ENCODE measurements around the gene BDH2.
A peak's percentile ranks its signal among the peaks of the same experiment; 100 is the strongest.

Gene BDH2

GRCh38 chr4:103086551-103086950 lies 13.1 kb downstream of the BDH2 start:
- Histone ChIP-seq H3K27me3 (ENCODE audit: control insufficient read depth in 5 of 5, insufficient read depth in 4 of 5, low read length in 5 of 5) (no peaks in the 10 kb centered on the region), H3K36me3 (ENCODE audit: control insufficient read depth in 5 of 5, insufficient read depth in 5 of 5, low read length in 5 of 5) (peaks cover 48 to 69% (median 58%) of the 10 kb centered on the region in 5 donors)

GRCh38 chr4:103085555-103086196 lies 14.0 kb downstream of the BDH2 start:
- Histone ChIP-seq H3K4me3 (ENCODE audit: low read depth in 1 of 5, low read length in 5 of 5) (no peak overlapping the region), H3K27ac (ENCODE audit: low read depth, low read length) (no peak overlapping the region), H3K9ac (ENCODE audit: low read length in 5 of 5) (no peak overlapping the region), H3K4me1 (ENCODE audit: control insufficient read depth in 5 of 5, insufficient read depth in 5 of 5, low read length in 5 of 5) (no peaks in the 10 kb centered on the region), H3K9me3 (ENCODE audit: control insufficient read depth in 5 of 5, low read length in 5 of 5) (no peaks in the 10 kb centered on the region), H3K27me3 (ENCODE audit: control insufficient read depth in 5 of 5, insufficient read depth in 4 of 5, low read length in 5 of 5) (no peaks in the 10 kb centered on the region), H3K36me3 (ENCODE audit: control insufficient read depth in 5 of 5, insufficient read depth in 5 of 5, low read length in 5 of 5) (peaks cover 47 to 67% (median 57%) of the 10 kb centered on the region in 5 donors)

More at GRCh38 chr4:103086551-103086950, 13.1 kb downstream of the BDH2 start:
- Histone ChIP-seq H3K9ac (ENCODE audit: low read length in 5 of 5) (no peak overlapping the region), H3K27ac (ENCODE audit: low read depth, low read length) (no peak overlapping the region), H3K4me3 (ENCODE audit: low read depth in 1 of 5, low read length in 5 of 5) (no peak overlapping the region), H3K9me3 (ENCODE audit: control insufficient read depth in 5 of 5, low read length in 5 of 5) (no peaks in the 10 kb centered on the region), H3K4me1 (ENCODE audit: control insufficient read depth in 5 of 5, insufficient read depth in 5 of 5, low read length in 5 of 5) (no peaks in the 10 kb centered on the region)

GRCh38 chr4:103079621-103080020 lies 20.0 kb downstream of the BDH2 start:
- H3K36me3 ChIP-seq (ENCODE audit: control insufficient read depth in 5 of 5, insufficient read depth in 5 of 5, low read length in 5 of 5), result peaks cover 8 to 21% (median 13%) of the 10 kb centered on the region in 5 donors
- H3K9me3 ChIP-seq (ENCODE audit: control insufficient read depth in 5 of 5, low read length in 5 of 5), result no peaks in the 10 kb centered on the region
- no peak overlapping the region for H3K27ac ChIP-seq (ENCODE audit: low read depth, low read length)
- no peak overlapping the region for H3K9ac ChIP-seq (ENCODE audit: low read length in 5 of 5)
- no peaks in the 10 kb centered on the region for H3K27me3 ChIP-seq (ENCODE audit: control insufficient read depth in 5 of 5, insufficient read depth in 4 of 5, low read length in 5 of 5)
- H3K4me1 ChIP-seq (ENCODE audit: control insufficient read depth in 5 of 5, insufficient read depth in 5 of 5, low read length in 5 of 5), result peaks cover 0 to 17% (median 16%) of the 10 kb centered on the region in 5 donors
- H3K4me3 ChIP-seq (ENCODE audit: low read depth in 1 of 5, low read length in 5 of 5), result no peak overlapping the region

GRCh38 chr4:103076747-103077347 lies 22.8 kb downstream of the BDH2 start, which contains the start of gene SLC9B2:
TSS of gene SLC9B2 (minus strand) at chr4:103076761. CDS start at chr4:103067550, 9,211 bp downstream.
- Histone ChIP-seq H3K27me3 (ENCODE audit: control insufficient read depth in 5 of 5, insufficient read depth in 4 of 5, low read length in 5 of 5) (no peaks in the 10 kb centered on the region), H3K36me3 (ENCODE audit: control insufficient read depth in 5 of 5, insufficient read depth in 5 of 5, low read length in 5 of 5) (peaks cover under 1 to 18% (median 10%) of the 10 kb centered on the region in 5 donors), H3K9me3 (ENCODE audit: control insufficient read depth in 5 of 5, low read length in 5 of 5) (no peaks in the 10 kb centered on the region), H3K4me3 (ENCODE audit: low read depth in 1 of 5, low read length in 5 of 5) (peak within 1 kb of the TSS; percentile 70 to 88 (median 82)), H3K9ac (ENCODE audit: low read length in 5 of 5) (peak within 1 kb of the TSS; percentile 69 to 93 (median 83)), H3K27ac (ENCODE audit: low read depth, low read length) (peak within 1 kb of the TSS; percentile 85), H3K4me1 (ENCODE audit: control insufficient read depth in 5 of 5, insufficient read depth in 5 of 5, low read length in 5 of 5) (peaks cover 0 to 21% (median 16%) of the 10 kb centered on the region in 5 donors)

GRCh38 chr4:103075894-103076746 lies 23.5 kb downstream of the BDH2 start:
- H3K36me3 ChIP-seq (ENCODE audit: control insufficient read depth in 5 of 5, insufficient read depth in 5 of 5, low read length in 5 of 5), result peaks cover 0 to 16% (median 8%) of the 10 kb centered on the region in 5 donors
- peaks cover 0 to 21% (median 16%) of the 10 kb centered on the region in 5 donors for H3K4me1 ChIP-seq (ENCODE audit: control insufficient read depth in 5 of 5, insufficient read depth in 5 of 5, low read length in 5 of 5)
- no peaks in the 10 kb centered on the region for H3K27me3 ChIP-seq (ENCODE audit: control insufficient read depth in 5 of 5, insufficient read depth in 4 of 5, low read length in 5 of 5)
- no peaks in the 10 kb centered on the region for H3K9me3 ChIP-seq (ENCODE audit: control insufficient read depth in 5 of 5, low read length in 5 of 5)
- peak overlapping the region; percentile 69 to 93 (median 83) for H3K9ac ChIP-seq (ENCODE audit: low read length in 5 of 5)
- peak overlapping the region; percentile 85 for H3K27ac ChIP-seq (ENCODE audit: low read depth, low read length)
- H3K4me3 ChIP-seq (ENCODE audit: low read depth in 1 of 5, low read length in 5 of 5), result peak overlapping the region; percentile 60 to 88 (median 82)

- H3K27ac ChIP-seq (ENCODE audit: low read depth, low read length), result peak overlapping the region; percentile 85
- H3K36me3 ChIP-seq (ENCODE audit: control insufficient read depth in 5 of 5, insufficient read depth in 5 of 5, low read length in 5 of 5), result peaks cover 0 to 11% (median 4%) of the 10 kb centered on the region in 5 donors
- H3K4me1 ChIP-seq (ENCODE audit: control insufficient read depth in 5 of 5, insufficient read depth in 5 of 5, low read length in 5 of 5), result peaks cover 0 to 21% (median 16%) of the 10 kb centered on the region in 5 donors
- peak overlapping the region; percentile 60 to 88 (median 82) for H3K4me3 ChIP-seq (ENCODE audit: low read depth in 1 of 5, low read length in 5 of 5)
- H3K27me3 ChIP-seq (ENCODE audit: control insufficient read depth in 5 of 5, insufficient read depth in 4 of 5, low read length in 5 of 5), result no peaks in the 10 kb centered on the region
- no peaks in the 10 kb centered on the region for H3K9me3 ChIP-seq (ENCODE audit: control insufficient read depth in 5 of 5, low read length in 5 of 5)
- peak overlapping the region in 4 of 5 donors; percentile 69 to 93 (median 87) for H3K9ac ChIP-seq (ENCODE audit: low read length in 5 of 5)
These were observed 24.2 kb downstream of the BDH2 start for GRCh38 chr4:103075435-103075893.

- no peak overlapping the region for H3K9ac ChIP-seq (ENCODE audit: low read length in 5 of 5)
- no peaks in the 10 kb centered on the region for H3K27me3 ChIP-seq (ENCODE audit: control insufficient read depth in 5 of 5, insufficient read depth in 4 of 5, low read length in 5 of 5)
- peaks cover 0 to 10% (median 4%) of the 10 kb centered on the region in 5 donors for H3K36me3 ChIP-seq (ENCODE audit: control insufficient read depth in 5 of 5, insufficient read depth in 5 of 5, low read length in 5 of 5)
- peaks cover 0 to 21% (median 16%) of the 10 kb centered on the region in 5 donors for H3K4me1 ChIP-seq (ENCODE audit: control insufficient read depth in 5 of 5, insufficient read depth in 5 of 5, low read length in 5 of 5)
- peak overlapping the region in 2 of 5 donors; percentile 60 to 84 for H3K4me3 ChIP-seq (ENCODE audit: low read depth in 1 of 5, low read length in 5 of 5)
- no peaks in the 10 kb centered on the region for H3K9me3 ChIP-seq (ENCODE audit: control insufficient read depth in 5 of 5, low read length in 5 of 5)
- no peak overlapping the region for H3K27ac ChIP-seq (ENCODE audit: low read depth, low read length)
These were observed 24.7 kb downstream of the BDH2 start for GRCh38 chr4:103074744-103075434.

- Histone ChIP-seq H3K9me3 (ENCODE audit: control insufficient read depth in 5 of 5, low read length in 5 of 5) (no peaks in the 10 kb centered on the region), H3K36me3 (ENCODE audit: control insufficient read depth in 5 of 5, insufficient read depth in 5 of 5, low read length in 5 of 5) (peaks cover 0 to 2% (median 0%) of the 10 kb centered on the region in 5 donors), H3K27ac (ENCODE audit: low read depth, low read length) (no peak overlapping the region), H3K4me3 (ENCODE audit: low read depth in 1 of 5, low read length in 5 of 5) (no peak overlapping the region), H3K4me1 (ENCODE audit: control insufficient read depth in 5 of 5, insufficient read depth in 5 of 5, low read length in 5 of 5) (peaks cover 0 to 21% (median 16%) of the 10 kb centered on the region in 5 donors), H3K27me3 (ENCODE audit: control insufficient read depth in 5 of 5, insufficient read depth in 4 of 5, low read length in 5 of 5) (no peaks in the 10 kb centered on the region), H3K9ac (ENCODE audit: low read length in 5 of 5) (no peak overlapping the region)
These were observed 25.7 kb downstream of the BDH2 start for GRCh38 chr4:103073792-103074438.

All from subcutaneous abdominal adipose tissue (tissue), 5 donors.